GM23338 (cell line): ENCODE results near the gene CCDC6. TPM values are rescaled to one million over a fixed set of nuclear protein-coding genes. Genes with fewer than 3 reads are reported as not detected.

Experiments
- ATAC-seq: fragments of 200-7000 bp; cut with Tn5 transposase; 3 replicates; pipeline ENCODE4 v1.9.1; 2020
- DNase-seq: peaks from one replicate; pipeline ENCODE4 v3.0.0-alpha.2; 2015; ENCODE audit warnings: low spot score
- H2AFZ ChIP-seq: fragments of 200-600 bp; sonication (generic); 2 replicates; pipeline ENCODE4 v1.8.0; 2016; ENCODE audit warnings: antibody characterized with exemption, mild to moderate bottlenecking, moderate library complexity
- H3F3A ChIP-seq: fragments of 200-600 bp; sonication (generic); replicated peaks from 2 replicates; pipeline ENCODE4 v1.8.0; 2017; ENCODE audit warnings: antibody characterized with exemption, mixed run types, low read depth
- H3K27ac ChIP-seq: fragments of 200-600 bp; sonication (generic); 2 replicates; pipeline ENCODE4 v1.6.1; 2016; ENCODE audit warnings: low read depth
- H3K27me3 ChIP-seq: fragments of 200-600 bp; sonication (generic); 2 replicates; pipeline ENCODE4 v1.8.0; 2016; ENCODE audit warnings: mild to moderate bottlenecking, mixed run types, moderate library complexity; ENCODE audit not compliant: insufficient read depth
- H3K36me3 ChIP-seq: fragments of 200-600 bp; sonication (generic); 2 replicates; pipeline ENCODE4 v1.8.0; 2016; ENCODE audit warnings: mild to moderate bottlenecking; ENCODE audit not compliant: insufficient read depth
- H3K4me1 ChIP-seq: fragments of 200-600 bp; sonication (generic); 2 replicates; pipeline ENCODE4 v1.8.0; 2016; ENCODE audit warnings: mild to moderate bottlenecking, moderate library complexity; ENCODE audit not compliant: insufficient read depth
- H3K4me2 ChIP-seq: fragments of 200-600 bp; sonication (generic); 2 replicates; pipeline ENCODE4 v1.7.1; 2017; ENCODE audit warnings: mixed run types
- H3K4me3 ChIP-seq: fragments of 200-600 bp; sonication (generic); 2 replicates; pipeline ENCODE4 v1.6.1; 2016; ENCODE audit warnings: mixed run types
- H3K79me2 ChIP-seq: fragments of 200-600 bp; sonication (generic); replicated peaks from 2 replicates; pipeline ENCODE4 v1.8.0; 2017; ENCODE audit warnings: mild to moderate bottlenecking; ENCODE audit not compliant: insufficient read depth
- H3K9me2 ChIP-seq: fragments of 200-600 bp; sonication (generic); 2 replicates; pipeline ENCODE4 v1.8.0; 2017; ENCODE audit not compliant: insufficient read depth
- H4K20me1 ChIP-seq: fragments of 200-600 bp; sonication (generic); replicated peaks from 2 replicates; pipeline ENCODE4 v1.8.0; 2017; ENCODE audit warnings: mild to moderate bottlenecking; ENCODE audit not compliant: insufficient read depth
- H3K27ac Mint-ChIP-seq: 2 replicates; pipeline ENCODE4 v1.8.0; 2020; ENCODE audit warnings: inconsistent platforms, mild to moderate bottlenecking, moderate library complexity, mixed read lengths
- H3K27me3 Mint-ChIP-seq: 3 replicates; pipeline ENCODE4 v1.8.0; 2022; ENCODE audit warnings: low read depth, mild to moderate bottlenecking, moderate library complexity, mixed read lengths, inconsistent platforms; ENCODE audit not compliant: insufficient read depth, poor library complexity
- H3K36me3 Mint-ChIP-seq: 3 replicates; pipeline ENCODE4 v1.8.0; 2021; ENCODE audit warnings: low read depth, mild to moderate bottlenecking, inconsistent platforms, moderate library complexity, mixed read lengths
- H3K4me1 Mint-ChIP-seq: 3 replicates; pipeline ENCODE4 v1.8.0; 2020; ENCODE audit warnings: mild to moderate bottlenecking, inconsistent platforms, mixed read lengths
- H3K4me3 Mint-ChIP-seq: 3 replicates; pipeline ENCODE4 v1.8.0; 2021; ENCODE audit warnings: moderate library complexity, mild to moderate bottlenecking, inconsistent platforms, mixed read lengths
- H3K9me3 Mint-ChIP-seq: 3 replicates; pipeline ENCODE4 v1.8.0; 2020; ENCODE audit warnings: moderate library complexity, mild to moderate bottlenecking, inconsistent platforms, mixed read lengths
- CREB1 ChIP-seq: fragments of 250-450 bp; sonication (Bioruptor Pico); IDR thresholded peaks from 2 replicates; pipeline ENCODE4 v1.5.0; 2020; ENCODE audit warnings: low read depth, mild to moderate bottlenecking, moderate library complexity
- CTCF ChIP-seq, 2 experiments: fragments of 200-600 bp in 1 of 2; sonication (generic) in 1 of 2; conservative IDR thresholded peaks; 2 replicates each; pipeline versions ENCODE4 v1.5.1 to v1.6.1; 2016 to 2017; ENCODE audit warnings: antibody characterized with exemption in 2 of 2, low read depth in 2 of 2, mild to moderate bottlenecking in 2 of 2, moderate library complexity in 1 of 2
- ETS1 ChIP-seq: IDR thresholded peaks from 2 replicates; pipeline ENCODE4 v1.6.1; 2016; ENCODE audit warnings: antibody characterized with exemption
- EZH2 ChIP-seq: fragments of 200-600 bp; sonication (generic); IDR thresholded peaks from one replicate; pipeline ENCODE4 v1.8.0; 2017; ENCODE audit warnings: antibody characterized with exemption, mild to moderate bottlenecking, low read depth; ENCODE audit not compliant: unreplicated experiment
- EZH2phosphoT487 ChIP-seq: fragments of 200-600 bp; sonication (generic); IDR thresholded peaks from one replicate; pipeline ENCODE4 v1.8.1; 2018; ENCODE audit warnings: antibody characterized with exemption; ENCODE audit not compliant: unreplicated experiment
- JUNB ChIP-seq: IDR thresholded peaks from one replicate; pipeline ENCODE4 v1.6.1; 2016; ENCODE audit warnings: antibody characterized with exemption; ENCODE audit not compliant: unreplicated experiment
- NANOG ChIP-seq: IDR thresholded peaks from 2 replicates; pipeline ENCODE4 v1.6.1; 2016; ENCODE audit warnings: antibody characterized with exemption, borderline replicate concordance
- POLR2AphosphoS5 ChIP-seq: IDR thresholded peaks from 2 replicates; pipeline ENCODE4 v1.6.1; 2016; ENCODE audit warnings: antibody characterized with exemption, low read depth
- REST ChIP-seq: IDR thresholded peaks from one replicate; pipeline ENCODE4 v1.6.1; 2018; ENCODE audit warnings: antibody characterized with exemption; ENCODE audit not compliant: unreplicated experiment
- STAT1 ChIP-seq: IDR thresholded peaks from one replicate; pipeline ENCODE4 v1.6.1; 2016; ENCODE audit warnings: antibody characterized with exemption; ENCODE audit not compliant: unreplicated experiment
- ZNF114 ChIP-seq: fragments of 250-450 bp; sonication (Bioruptor Pico); IDR thresholded peaks from 2 replicates; pipeline ENCODE4 v1.5.0; 2020; ENCODE audit warnings: mild to moderate bottlenecking, moderate library complexity
- ZNF331 ChIP-seq: fragments of 250-450 bp; sonication (Bioruptor Pico); IDR thresholded peaks from 2 replicates; pipeline ENCODE4 v1.5.0; 2020; ENCODE audit warnings: low read depth, mild to moderate bottlenecking, moderate library complexity
- ZNF462 ChIP-seq: fragments of 250-450 bp; sonication (Bioruptor Pico); IDR thresholded peaks from 2 replicates; pipeline ENCODE4 v1.5.0; 2020; ENCODE audit warnings: mild to moderate bottlenecking, moderate library complexity
- polyA plus RNA-seq: library from polyadenylated mRNA; unstranded; fragments of >200 nt; fragmentation: Nextera tagmentation; extraction: Ambion mirVana; gene quantifications from 2 replicates; pipeline ENCODE4 v1.2.1, GENCODE V29; 2016
- total RNA-seq: library from RNA; depleted of rRNA; stranded (reverse); fragments of >200 nt; shearing (Covaris generic); gene quantifications from 2 replicates; pipeline ENCODE4 v1.2.3, GENCODE V29; 2014

The CCDC6 gene
- total and polyA plus RNA-seq, 2 experiments from 2014 or later = 32.5 to 66.9 TPM

GRCh38 chr10:59867590-59867989, 38.8 kb downstream of the CCDC6 start:
- no peak for DNase-seq
- no peaks in the 10 kb centered on the region for H3K9me3 Mint-ChIP-seq
- Histone ChIP-seq H4K20me1 (peaks cover 54% of the 10 kb centered on the region), H3K4me2 (no peak overlapping the region), H3K27me3 (no peaks in the 10 kb centered on the region), H3K4me1 (peaks cover 39% of the 10 kb centered on the region), H3K27ac (no peak overlapping the region), H3K9me2 (no peaks in the 10 kb centered on the region), H2AFZ (no peak overlapping the region), H3K36me3 (no peaks in the 10 kb centered on the region), H3F3A (no peaks in the 10 kb centered on the region), H3K79me2 (peaks cover 99% of the 10 kb centered on the region), H3K4me3 (no peak overlapping the region)
- no peak overlapping the region for H3K27ac Mint-ChIP-seq
- no peak overlapping the region for H3K4me3 Mint-ChIP-seq
- peaks cover 7% of the 10 kb centered on the region for H3K27me3 Mint-ChIP-seq
- no peaks in the 10 kb centered on the region for H3K36me3 Mint-ChIP-seq
- TF ChIP-seq STAT1 = no peak
- no peak for TF ChIP-seq ETS1
- TF ChIP-seq JUNB = no peak
- TF ChIP-seq ZNF462 = no peak
- TF ChIP-seq EZH2 = no peak
- TF ChIP-seq REST = no peak
- no peak for TF ChIP-seq CTCF (conservative IDR thresholded peaks at IDR 0.05; ENCODE audit: low read depth in 2 of 2)
- no peak for TF ChIP-seq POLR2AphosphoS5
- no peak for TF ChIP-seq ZNF114
- no peak for TF ChIP-seq NANOG
- no peak for TF ChIP-seq CREB1 (CRISPR knock-in tag)
- no peak for TF ChIP-seq ZNF331 (CRISPR knock-in tag)
- no peak for TF ChIP-seq EZH2phosphoT487
- peaks cover 59% of the 10 kb centered on the region for H3K4me1 Mint-ChIP-seq
- ATAC-seq = no peak
